ENCODE results near the gene ABCD1. TPM values are rescaled to one million over a fixed set of nuclear protein-coding genes. Genes with fewer than 3 reads are reported as not detected.

Gene ABCD1
- total and polyA plus RNA-seq, 8 donors: 2.4 to 22.3 (median 5.0) TPM

DNA sequence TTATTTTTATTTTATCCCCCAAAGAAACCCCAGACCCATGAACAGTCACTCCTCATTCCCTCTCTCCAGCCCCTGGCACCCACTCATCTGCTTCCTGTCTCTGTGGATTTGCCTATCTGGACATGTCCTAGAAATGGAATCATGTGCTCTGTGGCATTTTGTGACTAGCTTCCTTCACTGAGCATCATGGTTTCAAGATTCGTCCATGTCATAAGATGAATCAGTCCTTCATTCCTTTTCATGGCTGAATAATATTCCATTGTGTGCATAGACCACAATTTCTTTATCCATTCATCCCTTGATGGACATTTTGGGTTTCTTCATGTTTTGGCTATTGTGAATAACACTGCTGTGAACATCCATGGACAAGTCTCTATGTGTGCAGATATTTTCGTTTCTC, 10.2 kb downstream of the ABCD1 start:
- TF ChIP-seq POLR2A (IDR thresholded peaks at IDR 0.05) (no peak), POLR2AphosphoS5 (IDR thresholded peaks at IDR 0.05) (no peak), EP300 (IDR thresholded peaks at IDR 0.05) (no peak)
- TF ChIP-seq, protein P1, sequence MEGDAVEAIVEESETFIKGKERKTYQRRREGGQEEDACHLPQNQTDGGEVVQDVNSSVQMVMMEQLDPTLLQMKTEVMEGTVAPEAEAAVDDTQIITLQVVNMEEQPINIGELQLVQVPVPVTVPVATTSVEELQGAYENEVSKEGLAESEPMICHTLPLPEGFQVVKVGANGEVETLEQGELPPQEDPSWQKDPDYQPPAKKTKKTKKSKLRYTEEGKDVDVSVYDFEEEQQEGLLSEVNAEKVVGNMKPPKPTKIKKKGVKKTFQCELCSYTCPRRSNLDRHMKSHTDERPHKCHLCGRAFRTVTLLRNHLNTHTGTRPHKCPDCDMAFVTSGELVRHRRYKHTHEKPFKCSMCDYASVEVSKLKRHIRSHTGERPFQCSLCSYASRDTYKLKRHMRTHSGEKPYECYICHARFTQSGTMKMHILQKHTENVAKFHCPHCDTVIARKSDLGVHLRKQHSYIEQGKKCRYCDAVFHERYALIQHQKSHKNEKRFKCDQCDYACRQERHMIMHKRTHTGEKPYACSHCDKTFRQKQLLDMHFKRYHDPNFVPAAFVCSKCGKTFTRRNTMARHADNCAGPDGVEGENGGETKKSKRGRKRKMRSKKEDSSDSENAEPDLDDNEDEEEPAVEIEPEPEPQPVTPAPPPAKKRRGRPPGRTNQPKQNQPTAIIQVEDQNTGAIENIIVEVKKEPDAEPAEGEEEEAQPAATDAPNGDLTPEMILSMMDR (IDR thresholded peaks at IDR 0.05): no peak
- Histone ChIP-seq H3K4me3 (no peak overlapping the region), H3K27me3 (no peaks in the 10 kb centered on the region), H3K4me1 (no peaks in the 10 kb centered on the region), H3K27ac (no peak overlapping the region), H3K9me3 (peaks cover 0 to 29% (median 6%) of the 10 kb centered on the region in 4 donors), H3K36me3 (peaks cover 0 to 50% (median 26%) of the 10 kb centered on the region in 4 donors)
- no peak for DNase-seq
- 68 to 93% (median 91%) methylated on average over 2 of the region's 2 CpGs for WGBS, 5 donors
- intact Hi-C loops (cut with DNase I; ENCODE audit: low total_unique reads): no loop called here

DNA sequence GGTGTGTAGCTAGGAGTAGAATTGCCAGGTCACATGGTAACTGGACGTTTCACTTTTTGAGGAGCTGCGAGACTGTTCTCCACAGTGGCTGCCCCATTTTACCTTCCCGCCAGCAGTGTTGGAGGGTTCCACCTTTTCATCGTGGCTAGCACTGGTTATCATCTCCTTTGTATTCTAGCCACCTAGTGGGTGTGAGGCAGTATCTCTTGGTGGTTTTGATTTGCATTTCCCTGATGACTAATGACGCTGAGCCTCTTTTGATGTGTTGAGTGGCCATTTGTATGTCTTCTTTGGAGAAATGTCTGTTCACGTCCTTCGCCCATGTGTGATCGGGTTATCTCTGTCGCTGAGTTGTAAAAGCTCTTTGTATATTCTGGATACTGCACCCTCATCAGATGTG, 10.6 kb downstream of the ABCD1 start:
- TF ChIP-seq, protein P1 (IDR thresholded peaks at IDR 0.05): no peak
- TF ChIP-seq EP300 (IDR thresholded peaks at IDR 0.05): no peak
- TF ChIP-seq POLR2A (IDR thresholded peaks at IDR 0.05): no peak
- 74 to 80% (median 79%) methylated on average over 9 of the region's 9 CpGs for WGBS, 5 donors
- no peak for DNase-seq

DNA sequence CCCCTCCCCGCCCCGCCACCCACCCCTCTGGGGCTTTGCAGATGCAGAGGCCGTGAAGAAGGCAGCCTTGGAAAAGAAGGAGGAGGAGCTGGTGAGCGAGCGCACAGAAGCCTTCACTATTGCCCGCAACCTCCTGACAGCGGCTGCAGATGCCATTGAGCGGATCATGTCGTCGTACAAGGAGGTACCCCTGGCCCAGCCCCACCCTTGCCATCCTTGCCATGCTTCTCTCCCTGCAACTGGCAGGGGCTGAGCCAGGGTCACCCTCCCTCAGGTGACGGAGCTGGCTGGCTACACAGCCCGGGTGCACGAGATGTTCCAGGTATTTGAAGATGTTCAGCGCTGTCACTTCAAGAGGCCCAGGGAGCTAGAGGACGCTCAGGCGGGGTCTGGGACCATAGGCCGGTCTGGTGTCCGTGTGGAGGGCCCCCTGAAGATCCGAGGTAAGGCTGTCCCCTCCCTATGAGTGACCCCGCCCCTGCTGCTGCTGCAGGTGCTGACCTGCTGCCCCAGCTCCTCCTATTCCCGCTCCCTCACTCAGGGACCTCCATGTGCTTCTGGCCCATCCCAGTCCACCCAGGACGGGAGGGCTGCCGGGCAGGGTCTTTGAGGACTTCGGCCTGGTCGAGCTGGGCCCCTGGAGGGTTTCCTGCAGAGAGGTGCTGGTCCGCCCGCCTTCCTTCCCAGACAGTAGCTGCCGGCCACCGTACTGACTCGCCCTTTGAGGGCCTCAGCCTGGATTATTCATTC, 11.6 kb downstream of the ABCD1 start:
- no peaks in the 10 kb centered on the region for H3K4me1 ChIP-seq
- H3K36me3 ChIP-seq: peaks cover 0 to 55% (median 35%) of the 10 kb centered on the region in 4 donors
- no peak for DNase-seq
- intact Hi-C loops (cut with DNase I; ENCODE audit: low total_unique reads): no loop called here
- no peak for TF ChIP-seq EP300 (IDR thresholded peaks at IDR 0.05)
- TF ChIP-seq, protein P1 (IDR thresholded peaks at IDR 0.05): no peak
- TF ChIP-seq POLR2AphosphoS5 (IDR thresholded peaks at IDR 0.05): no peak
- TF ChIP-seq POLR2A (IDR thresholded peaks at IDR 0.05): no peak
- no peak overlapping the region for H3K4me3 ChIP-seq
- peaks cover 0 to 21% (median 6%) of the 10 kb centered on the region in 4 donors for H3K9me3 ChIP-seq
- H3K27ac ChIP-seq: no peak overlapping the region
- 83 to 94% (median 90%) methylated on average over 8 to 30 of the region's 30 CpGs for WGBS, 5 donors
- no peaks in the 10 kb centered on the region for H3K27me3 ChIP-seq

More for the DNA sequence above, 10.6 kb downstream of the ABCD1 start:
- intact Hi-C loops (cut with DNase I; ENCODE audit: low total_unique reads): no loop called here
- Histone ChIP-seq H3K9me3 (peaks cover 0 to 25% (median 6%) of the 10 kb centered on the region in 4 donors), H3K4me1 (no peaks in the 10 kb centered on the region), H3K4me3 (no peak overlapping the region), H3K27ac (no peak overlapping the region), H3K27me3 (no peaks in the 10 kb centered on the region), H3K36me3 (peaks cover 0 to 49% (median 30%) of the 10 kb centered on the region in 4 donors)

DNA sequence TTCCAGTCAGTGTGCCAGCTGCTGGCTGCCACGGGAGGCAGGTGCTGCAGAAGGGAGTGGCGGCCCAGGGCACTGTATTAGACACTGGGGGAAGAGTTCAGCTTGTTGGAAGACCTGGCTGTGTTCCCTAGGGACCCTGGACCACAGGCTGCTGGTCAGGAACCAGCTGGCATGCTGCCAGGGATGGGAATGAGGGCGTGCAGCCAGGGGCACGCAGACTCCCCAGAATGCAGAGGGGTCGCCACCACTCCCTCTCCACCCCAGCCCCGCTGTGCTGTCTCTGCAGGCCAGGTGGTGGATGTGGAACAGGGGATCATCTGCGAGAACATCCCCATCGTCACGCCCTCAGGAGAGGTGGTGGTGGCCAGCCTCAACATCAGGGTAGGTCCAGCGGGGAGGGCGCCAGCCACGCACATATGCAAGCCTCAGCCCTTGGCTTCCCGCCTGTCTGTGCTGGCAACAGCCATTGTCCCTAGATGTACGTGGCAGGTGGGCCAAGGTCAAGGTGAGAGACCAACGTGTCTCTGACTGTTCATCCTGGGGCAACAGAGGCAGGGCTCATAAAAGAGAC, 12.3 kb downstream of the ABCD1 start:
- Histone ChIP-seq H3K27ac (no peak overlapping the region), H3K36me3 (peaks cover 0 to 53% (median 33%) of the 10 kb centered on the region in 4 donors), H3K9me3 (peaks cover 0 to 14% (median 4%) of the 10 kb centered on the region in 4 donors), H3K27me3 (no peaks in the 10 kb centered on the region), H3K4me3 (no peak overlapping the region), H3K4me1 (no peaks in the 10 kb centered on the region)
- no peak for DNase-seq
- TF ChIP-seq EP300 (IDR thresholded peaks at IDR 0.05): no peak
- TF ChIP-seq POLR2AphosphoS5 (IDR thresholded peaks at IDR 0.05): no peak
- TF ChIP-seq, protein P1 (IDR thresholded peaks at IDR 0.05): no peak
- no peak for TF ChIP-seq POLR2A (IDR thresholded peaks at IDR 0.05)
- intact Hi-C loops (cut with DNase I; ENCODE audit: low total_unique reads): no loop called here
- 68 to 92% (median 81%) methylated on average over 7 to 15 of the region's 15 CpGs for WGBS, 5 donors
